ENCODE measurements around the gene NDUFS7. TPM values are rescaled to one million over a fixed set of nuclear protein-coding genes. Genes with fewer than 3 reads are reported as not detected.

The NDUFS7 gene
- total RNA-seq, 6 donors from 2014 or later, result 38.8 to 121 (median 100) TPM

DNA sequence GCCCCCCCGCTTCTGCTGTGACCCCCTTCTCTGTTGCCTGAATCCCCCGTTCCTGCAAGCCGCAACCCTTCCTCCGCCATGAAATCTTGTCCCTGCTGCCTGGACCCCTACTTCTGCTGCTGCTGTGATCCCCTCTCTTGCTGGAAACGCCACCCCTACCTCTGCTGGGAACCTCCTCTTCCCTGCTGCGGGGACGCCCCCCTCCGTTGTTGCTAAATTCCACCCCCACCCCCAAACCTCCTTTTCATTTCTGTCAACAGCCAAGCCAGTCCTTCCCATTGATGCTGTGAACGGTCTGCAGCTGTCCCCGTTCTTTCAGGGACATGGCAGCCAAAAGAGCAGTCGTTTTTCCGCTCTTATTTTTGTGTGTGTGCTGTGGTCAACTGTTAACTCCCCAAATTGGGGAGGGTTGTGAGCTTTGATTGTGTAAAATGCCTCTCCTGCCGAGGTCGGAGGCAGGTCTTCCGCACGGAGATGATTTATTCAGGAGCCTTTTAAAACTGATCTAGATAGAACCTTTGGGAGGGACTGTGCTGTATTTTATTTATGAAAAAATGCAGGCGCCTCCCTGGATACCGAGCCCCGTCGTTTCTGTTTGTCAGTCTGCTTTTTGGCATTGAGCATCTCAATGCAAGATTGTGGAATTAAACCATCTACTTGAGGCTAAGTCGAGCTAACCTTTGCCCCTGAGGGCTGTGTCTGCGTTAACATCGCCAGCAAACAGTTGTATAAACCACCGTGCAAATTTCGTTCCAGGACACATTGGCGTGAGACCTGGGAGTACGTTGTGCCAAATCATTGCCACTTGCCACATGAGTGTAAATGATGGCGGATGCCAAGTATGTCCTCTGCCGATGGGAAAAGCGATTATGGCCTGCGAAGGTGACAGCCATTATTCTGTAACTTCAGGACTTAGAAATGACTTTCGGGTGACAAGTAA, 27.9 kb upstream of the NDUFS7 start:
- DNase-seq (peak in 1 of 2 donors; percentile 30), ATAC-seq (ENCODE audit: low FRiP score in 2 of 2) (no peak)
- peaks cover 18 to 31% (median 21%) of the 10 kb centered on the region in 4 donors for H3K4me1 ChIP-seq
- no peaks in the 10 kb centered on the region for H3K9me3 ChIP-seq
- WGBS, 2 donors, result 23 to 26% methylated on average over 26 to 32 of the region's 32 CpGs
- H3K27me3 ChIP-seq, result no peaks in the 10 kb centered on the region
- TF ChIP-seq POLR2A (IDR thresholded peaks at IDR 0.05), result no peak
- TF ChIP-seq POLR2AphosphoS5 (IDR thresholded peaks at IDR 0.05), result no peak
- TF ChIP-seq, protein P1, sequence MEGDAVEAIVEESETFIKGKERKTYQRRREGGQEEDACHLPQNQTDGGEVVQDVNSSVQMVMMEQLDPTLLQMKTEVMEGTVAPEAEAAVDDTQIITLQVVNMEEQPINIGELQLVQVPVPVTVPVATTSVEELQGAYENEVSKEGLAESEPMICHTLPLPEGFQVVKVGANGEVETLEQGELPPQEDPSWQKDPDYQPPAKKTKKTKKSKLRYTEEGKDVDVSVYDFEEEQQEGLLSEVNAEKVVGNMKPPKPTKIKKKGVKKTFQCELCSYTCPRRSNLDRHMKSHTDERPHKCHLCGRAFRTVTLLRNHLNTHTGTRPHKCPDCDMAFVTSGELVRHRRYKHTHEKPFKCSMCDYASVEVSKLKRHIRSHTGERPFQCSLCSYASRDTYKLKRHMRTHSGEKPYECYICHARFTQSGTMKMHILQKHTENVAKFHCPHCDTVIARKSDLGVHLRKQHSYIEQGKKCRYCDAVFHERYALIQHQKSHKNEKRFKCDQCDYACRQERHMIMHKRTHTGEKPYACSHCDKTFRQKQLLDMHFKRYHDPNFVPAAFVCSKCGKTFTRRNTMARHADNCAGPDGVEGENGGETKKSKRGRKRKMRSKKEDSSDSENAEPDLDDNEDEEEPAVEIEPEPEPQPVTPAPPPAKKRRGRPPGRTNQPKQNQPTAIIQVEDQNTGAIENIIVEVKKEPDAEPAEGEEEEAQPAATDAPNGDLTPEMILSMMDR (IDR thresholded peaks at IDR 0.05), result no peak
- no peak for TF ChIP-seq EP300 (IDR thresholded peaks at IDR 0.05)
- H3K36me3 ChIP-seq, result peaks cover 0 to 40% (median 18%) of the 10 kb centered on the region in 4 donors
- H3K4me3 ChIP-seq, result peak overlapping the region; percentile 90 to 99 (median 96)
- peak overlapping the region; percentile 37 to 94 (median 81) for H3K27ac ChIP-seq

DNA sequence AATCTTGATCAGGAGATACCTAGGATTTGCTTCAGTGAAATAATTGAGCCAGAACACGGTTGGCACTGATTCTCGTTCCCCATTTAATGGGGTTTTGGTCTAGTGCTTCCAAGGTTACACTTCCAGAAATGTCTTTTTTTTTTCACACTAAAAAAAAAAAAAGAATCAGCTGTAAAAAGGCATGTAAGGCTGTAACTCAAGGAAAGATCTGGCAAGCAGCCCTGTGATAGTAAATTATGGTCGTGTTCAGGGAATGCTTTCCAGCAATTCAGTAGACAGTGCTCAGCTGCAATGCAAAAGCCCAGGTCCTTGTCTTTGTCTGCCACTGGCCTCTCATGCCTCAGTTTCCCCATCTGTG, 27.2 kb upstream of the NDUFS7 start:
- WGBS, 2 donors, result 80 to 81% methylated on average over 3 of the region's 3 CpGs
- Histone ChIP-seq H3K27ac (peak overlapping the region in 1 of 4 donors; percentile 94), H3K4me1 (peaks cover 21 to 37% (median 27%) of the 10 kb centered on the region in 4 donors), H3K27me3 (no peaks in the 10 kb centered on the region), H3K9me3 (no peaks in the 10 kb centered on the region), H3K4me3 (peak overlapping the region in 1 of 4 donors; percentile 99), H3K36me3 (peaks cover 0 to 46% (median 18%) of the 10 kb centered on the region in 4 donors)
- ATAC-seq (ENCODE audit: low FRiP score in 2 of 2) (no peak), DNase-seq (no peak)
- TF ChIP-seq, protein P1 (IDR thresholded peaks at IDR 0.05), result no peak
- no peak for TF ChIP-seq EP300 (IDR thresholded peaks at IDR 0.05)
- no peak for TF ChIP-seq POLR2A (IDR thresholded peaks at IDR 0.05)
- no peak for TF ChIP-seq POLR2AphosphoS5 (IDR thresholded peaks at IDR 0.05)

DNA sequence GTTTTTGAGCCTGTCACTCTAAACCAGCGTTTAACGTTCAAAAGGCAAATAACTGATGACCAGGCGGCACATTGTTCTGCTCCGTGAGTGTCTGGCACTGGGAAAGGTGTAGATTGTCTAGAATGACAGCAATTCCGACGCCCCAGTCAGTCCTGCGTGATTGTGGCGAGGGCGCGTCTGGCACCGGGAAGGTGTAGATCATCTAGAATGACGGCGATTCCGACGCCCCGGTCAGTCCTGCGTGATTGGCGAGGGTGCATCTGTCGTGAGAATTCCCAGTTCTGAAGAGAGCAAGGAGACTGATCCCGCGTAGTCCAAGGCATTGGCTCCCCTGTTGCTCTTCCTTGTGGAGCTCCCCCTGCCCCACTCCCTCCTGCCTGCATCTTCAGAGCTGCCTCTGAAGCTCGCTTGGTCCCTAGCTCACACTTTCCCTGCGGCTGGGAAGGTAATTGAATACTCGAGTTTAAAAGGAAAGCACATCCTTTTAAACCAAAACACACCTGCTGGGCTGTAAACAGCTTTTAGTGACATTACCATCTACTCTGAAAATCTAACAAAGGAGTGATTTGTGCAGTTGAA, 26.1 kb upstream of the NDUFS7 start:
- Histone ChIP-seq H3K4me1 (peaks cover 21 to 47% (median 34%) of the 10 kb centered on the region in 4 donors), H3K27ac (no peak overlapping the region), H3K9me3 (no peaks in the 10 kb centered on the region), H3K36me3 (peaks cover 0 to 58% (median 26%) of the 10 kb centered on the region in 4 donors), H3K27me3 (no peaks in the 10 kb centered on the region), H3K4me3 (no peak overlapping the region)
- TF ChIP-seq POLR2AphosphoS5 (IDR thresholded peaks at IDR 0.05) (no peak), EP300 (IDR thresholded peaks at IDR 0.05) (no peak), POLR2A (IDR thresholded peaks at IDR 0.05) (no peak)
- TF ChIP-seq, protein P1 (IDR thresholded peaks at IDR 0.05), result no peak
- 91 to 92% methylated on average over 24 of the region's 24 CpGs for WGBS, 2 donors
- ATAC-seq (ENCODE audit: low FRiP score in 2 of 2) (no peak), DNase-seq (no peak)

DNA sequence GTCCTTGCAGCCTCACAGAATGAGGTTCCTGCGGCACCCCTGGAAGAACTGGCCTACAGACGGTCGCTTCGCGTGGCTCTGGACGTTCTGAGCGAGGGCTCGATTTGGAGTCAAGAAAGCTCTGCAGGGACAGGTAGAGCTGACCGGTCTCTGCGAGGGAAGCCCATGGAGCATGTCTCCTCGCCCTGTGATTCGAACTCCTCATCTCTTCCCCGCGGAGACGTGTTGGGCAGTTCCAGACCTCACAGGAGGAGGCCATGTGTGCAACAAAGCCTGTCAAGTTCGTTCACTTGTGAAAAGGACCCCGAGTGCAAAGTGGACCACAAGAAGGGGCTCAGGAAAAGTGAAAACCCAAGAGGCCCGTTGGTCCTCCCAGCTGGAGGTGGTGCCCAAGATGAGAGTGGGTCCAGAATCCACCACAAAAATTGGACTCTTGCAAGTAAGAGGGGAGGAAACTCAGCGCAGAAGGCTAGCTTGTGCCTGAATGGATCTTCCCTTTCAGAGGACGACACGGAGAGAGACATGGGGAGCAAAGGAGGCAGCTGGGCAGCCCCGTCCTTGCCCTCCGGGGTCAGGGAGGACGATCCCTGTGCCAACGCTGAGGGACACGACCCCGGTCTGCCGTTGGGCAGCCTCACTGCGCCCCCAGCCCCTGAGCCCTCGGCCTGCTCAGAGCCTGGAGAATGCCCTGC, 23.4 kb upstream of the NDUFS7 start:
- H3K27ac ChIP-seq, result peak overlapping the region; percentile 13 to 49 (median 31)
- H3K9me3 ChIP-seq, result no peaks in the 10 kb centered on the region

More for the DNA sequence above, 23.4 kb upstream of the NDUFS7 start:
- H3K36me3 ChIP-seq, result peaks cover 3 to 79% (median 32%) of the 10 kb centered on the region in 4 donors
- 85 to 86% methylated on average over 25 to 30 of the region's 30 CpGs for WGBS, 2 donors
- H3K4me3 ChIP-seq, result peak overlapping the region in 2 of 4 donors; percentile 27 to 29
- H3K4me1 ChIP-seq, result peaks cover 16 to 48% (median 32%) of the 10 kb centered on the region in 4 donors
- ATAC-seq (ENCODE audit: low FRiP score in 2 of 2) (no peak), DNase-seq (no peak)
- no peaks in the 10 kb centered on the region for H3K27me3 ChIP-seq
- no peak for TF ChIP-seq EP300 (IDR thresholded peaks at IDR 0.05)
- TF ChIP-seq POLR2AphosphoS5 (IDR thresholded peaks at IDR 0.05), result no peak
- TF ChIP-seq, protein P1 (IDR thresholded peaks at IDR 0.05), result no peak
- no peak for TF ChIP-seq POLR2A (IDR thresholded peaks at IDR 0.05)
